ENCODE measurements around the gene SSBP4. TPM values are rescaled to one million over a fixed set of nuclear protein-coding genes. Genes with fewer than 3 reads are reported as not detected.

The SSBP4 gene
- total and polyA plus RNA-seq, 4 donors = 31.7 to 95.3 (median 72.4) TPM

GRCh38 chr19:18396471-18397241 lies 22.5 kb upstream of the SSBP4 start:
- WGBS, 2 donors = 64 to 75% methylated on average over 37 of the region's 37 CpGs
- Histone ChIP-seq H3K27ac (ENCODE audit: low read depth in 1 of 2, low read length in 1 of 2) (no peak overlapping the region), H3K27me3 (ENCODE audit: control insufficient read depth in 3 of 3, insufficient read depth in 3 of 3, low read length in 2 of 3) (no peaks in the 10 kb centered on the region), H3K4me1 (ENCODE audit: control insufficient read depth in 5 of 5, insufficient read depth in 5 of 5, low read length in 5 of 5) (peaks cover 0 to 6% (median 0%) of the 10 kb centered on the region in 5 donors), H3K9ac (ENCODE audit: insufficient read depth in 1 of 2, low read length in 2 of 2) (no peak overlapping the region), H3K4me3 (no peak overlapping the region), H3K36me3 (ENCODE audit: control insufficient read depth in 4 of 4, insufficient read depth in 4 of 4, low read length in 4 of 4) (peaks cover 0 to 1% (median 0%) of the 10 kb centered on the region in 4 donors), H3K9me3 (ENCODE audit: control insufficient read depth in 4 of 4, insufficient read depth in 3 of 4, low read length in 3 of 4) (no peaks in the 10 kb centered on the region)
- no peak for DNase-seq
- TF ChIP-seq CTCF (IDR thresholded peaks at IDR 0.05; ENCODE audit: control extremely low read depth, extremely low read depth) = no peak
- ATAC-seq (ENCODE audit: insufficient read depth, low FRiP score) = no peak

- Histone ChIP-seq H3K27me3 (ENCODE audit: control insufficient read depth in 3 of 3, insufficient read depth in 3 of 3, low read length in 2 of 3) (no peaks in the 10 kb centered on the region), H3K27ac (ENCODE audit: low read depth in 1 of 2, low read length in 1 of 2) (no peak within 1 kb of the TSS), H3K9ac (ENCODE audit: insufficient read depth in 1 of 2, low read length in 2 of 2) (no peak within 1 kb of the TSS), H3K9me3 (ENCODE audit: control insufficient read depth in 4 of 4, insufficient read depth in 3 of 4, low read length in 3 of 4) (no peaks in the 10 kb centered on the region), H3K4me3 (no peak within 1 kb of the TSS), H3K36me3 (ENCODE audit: control insufficient read depth in 4 of 4, insufficient read depth in 4 of 4, low read length in 4 of 4) (no peaks in the 10 kb centered on the region), H3K4me1 (ENCODE audit: control insufficient read depth in 5 of 5, insufficient read depth in 5 of 5, low read length in 5 of 5) (peaks cover 0 to 6% (median 0%) of the 10 kb centered on the region in 5 donors)
- peak in 1 of 3 donors; percentile 56 for DNase-seq
- ATAC-seq (ENCODE audit: insufficient read depth, low FRiP score) = peak; percentile 35
- TF ChIP-seq CTCF (IDR thresholded peaks at IDR 0.05; ENCODE audit: control extremely low read depth, extremely low read depth) = no peak
- 8 to 12% methylated on average over 25 to 33 of the region's 33 CpGs for WGBS, 2 donors
Observed at GRCh38 chr19:18397242-18398202, 21.7 kb upstream of the SSBP4 start, which contains the start of gene LRRC25. TSS of gene LRRC25 (minus strand) at chr19:18397622. CDS start at chr19:18396963, 659 bp downstream.

GRCh38 chr19:18399008-18399407 lies 20.2 kb upstream of the SSBP4 start:
- no peak overlapping the region for H3K9ac ChIP-seq (ENCODE audit: insufficient read depth in 1 of 2, low read length in 2 of 2)
- no peak for DNase-seq

More at GRCh38 chr19:18399008-18399407, 20.2 kb upstream of the SSBP4 start:
- Histone ChIP-seq H3K4me1 (ENCODE audit: control insufficient read depth in 5 of 5, insufficient read depth in 5 of 5, low read length in 5 of 5) (peaks cover 0 to 6% (median 0%) of the 10 kb centered on the region in 5 donors), H3K4me3 (no peak overlapping the region), H3K27ac (ENCODE audit: low read depth in 1 of 2, low read length in 1 of 2) (no peak overlapping the region), H3K36me3 (ENCODE audit: control insufficient read depth in 4 of 4, insufficient read depth in 4 of 4, low read length in 4 of 4) (no peaks in the 10 kb centered on the region), H3K27me3 (ENCODE audit: control insufficient read depth in 3 of 3, insufficient read depth in 3 of 3, low read length in 2 of 3) (no peaks in the 10 kb centered on the region), H3K9me3 (ENCODE audit: control insufficient read depth in 4 of 4, insufficient read depth in 3 of 4, low read length in 3 of 4) (no peaks in the 10 kb centered on the region)
- 30 to 50% methylated on average over 6 of the region's 6 CpGs for WGBS, 2 donors
- TF ChIP-seq CTCF (IDR thresholded peaks at IDR 0.05; ENCODE audit: control extremely low read depth, extremely low read depth) = no peak
- peak; percentile 50 for ATAC-seq (ENCODE audit: insufficient read depth, low FRiP score)
